H1 (cell line): Measurements from ENCODE around the gene FGGY.

Experiments
- ATF3 ChIP-seq: IDR thresholded peaks from 2 replicates; pipeline ENCODE4 v1.6.1; 2011; ENCODE audit warnings: low read depth, mild to moderate bottlenecking, low read length; ENCODE audit not compliant: insufficient read depth
- CHD1 ChIP-seq: IDR thresholded peaks from 2 replicates; pipeline ENCODE4 v1.6.1; 2012; ENCODE audit warnings: low read depth, low read length, improper control_type of control experiment
- CTCF ChIP-seq, 3 experiments: IDR thresholded peaks; 1 replicate in 2 of 3; 2 replicates in 1 of 3; pipeline versions ENCODE4 v1.5.1 to v1.6.1; 2011; ENCODE audit warnings: low read length in 3 of 3, mild to moderate bottlenecking in 3 of 3, inconsistent platforms in 2 of 3, low read depth in 1 of 3, moderate library complexity in 1 of 3; ENCODE audit not compliant: insufficient read depth in 1 of 3; ENCODE audit errors: control extremely low read depth in 1 of 3
- EP300 ChIP-seq, 2 experiments: IDR thresholded peaks; 1 replicate in 1 of 2; 2 replicates in 1 of 2; pipeline ENCODE4 v1.6.1; 2011 to 2012; ENCODE audit warnings: low read depth in 2 of 2, low read length in 2 of 2, mild to moderate bottlenecking in 2 of 2, borderline replicate concordance in 1 of 2, inconsistent platforms in 1 of 2, moderate library complexity in 1 of 2
- EZH2 ChIP-seq: fragments of 200-600 bp; sonication (generic); IDR thresholded peaks from 2 replicates; pipeline ENCODE4 v1.7.1; 2012; ENCODE audit warnings: low read depth, mild to moderate bottlenecking, moderate library complexity, low read length, inconsistent platforms; ENCODE audit not compliant: severe bottlenecking
- HDAC6 ChIP-seq: IDR thresholded peaks from one replicate; pipeline ENCODE4 v1.7.1; 2012; ENCODE audit warnings: low read depth, mild to moderate bottlenecking, inconsistent platforms, low read length, moderate library complexity
- POLR2A ChIP-seq, 2 experiments: IDR thresholded peaks; 1 replicate in 1 of 2; 2 replicates in 1 of 2; pipeline ENCODE4 v1.6.1; 2011; ENCODE audit warnings: low read depth in 2 of 2, low read length in 2 of 2, mild to moderate bottlenecking in 2 of 2; ENCODE audit errors: control extremely low read depth in 1 of 2
- RXRA ChIP-seq: IDR thresholded peaks from 2 replicates; pipeline ENCODE4 v1.6.1; 2011; ENCODE audit warnings: low read depth, mild to moderate bottlenecking, low read length, moderate library complexity; ENCODE audit not compliant: insufficient read depth
- SP2 ChIP-seq: IDR thresholded peaks from 2 replicates; pipeline ENCODE4 v1.6.1; 2012; ENCODE audit warnings: mild to moderate bottlenecking, low read length, inconsistent platforms
- SUZ12 ChIP-seq: fragments of 200-600 bp; sonication (generic); IDR thresholded peaks from 2 replicates; pipeline ENCODE4 v1.6.1; 2012; ENCODE audit warnings: mild to moderate bottlenecking, inconsistent platforms, low read length, moderate library complexity, mixed read lengths
- TEAD4 ChIP-seq: IDR thresholded peaks from 2 replicates; pipeline ENCODE4 v1.6.1; 2012; ENCODE audit warnings: low read depth, low read length, inconsistent platforms, mixed read lengths

GRCh38 chr1:59733443-59734141, 436.7 kb downstream of the FGGY start:
- no peak for TF ChIP-seq CHD1
- TF ChIP-seq ATF3 = no peak
- TF ChIP-seq EZH2 = no peak
- no peak for TF ChIP-seq CTCF (IDR thresholded peaks at IDR 0.05; ENCODE audit: control extremely low read depth in 1 of 3, insufficient read depth in 1 of 3, low read depth in 1 of 3, low read length in 3 of 3)
- TF ChIP-seq SUZ12 = no peak
- TF ChIP-seq POLR2A (IDR thresholded peaks at IDR 0.05; ENCODE audit: control extremely low read depth in 1 of 2, low read depth in 2 of 2, low read length in 2 of 2) = no peak
- no peak for TF ChIP-seq RXRA
- TF ChIP-seq HDAC6 = no peak
- TF ChIP-seq TEAD4 = no peak
- TF ChIP-seq EP300 (IDR thresholded peaks at IDR 0.05; ENCODE audit: borderline replicate concordance in 1 of 2, low read depth in 2 of 2, low read length in 2 of 2) = no peak
- no peak for TF ChIP-seq SP2
